ENCODE measurements around the gene CNTNAP2.

The CNTNAP2 gene

GRCh38 chr7:146701166-146701565 lies 584.6 kb downstream of the CNTNAP2 start:
- no peak for DNase-seq

GRCh38 chr7:146702898-146703297 lies 586.3 kb downstream of the CNTNAP2 start:
- DNase-seq, result no peak

- DNase-seq, result no peak
These were observed 592.9 kb downstream of the CNTNAP2 start for GRCh38 chr7:146709451-146710027.

GRCh38 chr7:146713205-146713604 lies 596.6 kb downstream of the CNTNAP2 start:
- no peak for DNase-seq

GRCh38 chr7:146713934-146714333 lies 597.3 kb downstream of the CNTNAP2 start:
- no peak for DNase-seq

GRCh38 chr7:146720195-146720594 lies 603.6 kb downstream of the CNTNAP2 start:
- DNase-seq, result no peak

GRCh38 chr7:146722986-146723385 lies 606.4 kb downstream of the CNTNAP2 start:
- DNase-seq, result no peak

GRCh38 chr7:146725520-146725919 lies 608.9 kb downstream of the CNTNAP2 start:
- DNase-seq, result no peak

- DNase-seq, result no peak
These were observed 611.5 kb downstream of the CNTNAP2 start for GRCh38 chr7:146728141-146728540.

GRCh38 chr7:146728611-146729010 lies 612.0 kb downstream of the CNTNAP2 start:
- DNase-seq, result no peak

- no peak for DNase-seq
These were observed 614.6 kb downstream of the CNTNAP2 start for GRCh38 chr7:146731185-146731584.

GRCh38 chr7:146735992-146736391 lies 619.4 kb downstream of the CNTNAP2 start:
- DNase-seq, result no peak

- DNase-seq, result no peak
These were observed 620.0 kb downstream of the CNTNAP2 start for GRCh38 chr7:146736446-146737190.

- DNase-seq, result no peak
These were observed 623.4 kb downstream of the CNTNAP2 start for GRCh38 chr7:146740039-146740438.

- DNase-seq, result no peak
These were observed 625.3 kb downstream of the CNTNAP2 start for GRCh38 chr7:146741911-146742310.

GRCh38 chr7:146754385-146754784 lies 637.8 kb downstream of the CNTNAP2 start:
- DNase-seq, result no peak

GRCh38 chr7:146755585-146755984 lies 639.0 kb downstream of the CNTNAP2 start:
- no peak for DNase-seq

GRCh38 chr7:146764458-146764857 lies 647.9 kb downstream of the CNTNAP2 start:
- DNase-seq, result no peak

GRCh38 chr7:146768957-146769356 lies 652.4 kb downstream of the CNTNAP2 start:
- DNase-seq, result no peak

GRCh38 chr7:146772601-146773000 lies 656.0 kb downstream of the CNTNAP2 start:
- DNase-seq, result no peak

- no peak for DNase-seq
These were observed 656.9 kb downstream of the CNTNAP2 start for GRCh38 chr7:146773506-146773905.

- no peak for DNase-seq
These were observed 664.9 kb downstream of the CNTNAP2 start for GRCh38 chr7:146781352-146782116.

GRCh38 chr7:146787266-146787665 lies 670.7 kb downstream of the CNTNAP2 start:
- DNase-seq, result no peak

- DNase-seq, result no peak
These were observed 671.4 kb downstream of the CNTNAP2 start for GRCh38 chr7:146788008-146788407.

All from NCI-H187 (cell line).